Medulla oblongata (tissue), 1 donor: Measurements from ENCODE around the gene EXOSC7.
"Not testable (repeated sequence)": the region's sequence is repeated elsewhere in the genome, so short reads cannot be mapped to it uniquely, and the experiment has no call there.

Source experiments
- DNase-seq: peaks from one replicate; pipeline ENCODE4 v3.0.0-alpha.2; 2015; ENCODE audit errors: extremely low spot score

The EXOSC7 gene

GRCh38 chr3:44962621-44963393, 13.2 kb upstream of the EXOSC7 start:
- no peak for DNase-seq

GRCh38 chr3:44963571-44964325, 12.3 kb upstream of the EXOSC7 start:
- DNase-seq, result no peak

- DNase-seq, result no peak
These were observed 10.9 kb upstream of the EXOSC7 start for GRCh38 chr3:44965165-44965564.

GRCh38 chr3:44966795-44967278, 9.2 kb upstream of the EXOSC7 start:
- DNase-seq, result no peak

- no peak for DNase-seq
These were observed 7.6 kb upstream of the EXOSC7 start for GRCh38 chr3:44968447-44968858.

GRCh38 chr3:44969154-44969827, 6.8 kb upstream of the EXOSC7 start:
- peak; percentile 20 for DNase-seq

GRCh38 chr3:44969828-44970179, 6.2 kb upstream of the EXOSC7 start:
- no peak for DNase-seq

- DNase-seq, result no peak
These were observed 5.0 kb upstream of the EXOSC7 start for GRCh38 chr3:44970926-44971490.

- no peak for DNase-seq
These were observed 1.6 kb upstream of the EXOSC7 start for GRCh38 chr3:44974416-44974815.

- DNase-seq, result no peak
These were observed 5.2 kb downstream of the EXOSC7 start for GRCh38 chr3:44981220-44981619.

- no peak for DNase-seq
These were observed 5.7 kb downstream of the EXOSC7 start for GRCh38 chr3:44981751-44982150.

GRCh38 chr3:44982817-44983216, 6.8 kb downstream of the EXOSC7 start:
- DNase-seq, result no peak

- no peak for DNase-seq
These were observed 7.5 kb downstream of the EXOSC7 start for GRCh38 chr3:44983484-44983941.

GRCh38 chr3:44984335-44984734, 8.3 kb downstream of the EXOSC7 start:
- no peak for DNase-seq

- DNase-seq, result not testable (repeated sequence)
These were observed 10.3 kb downstream of the EXOSC7 start for GRCh38 chr3:44986330-44986729.

- no peak for DNase-seq
These were observed 11.3 kb downstream of the EXOSC7 start for GRCh38 chr3:44987332-44987731.

GRCh38 chr3:44988073-44988472, 12.0 kb downstream of the EXOSC7 start:
- DNase-seq, result no peak

GRCh38 chr3:44989141-44989540, 13.1 kb downstream of the EXOSC7 start:
- no peak for DNase-seq

GRCh38 chr3:44989636-44990373, 13.8 kb downstream of the EXOSC7 start:
- peak; percentile 19 for DNase-seq

- no peak for DNase-seq
These were observed 15.3 kb downstream of the EXOSC7 start for GRCh38 chr3:44991326-44991725.
